ENCODE results near the gene MAMSTR.
"Not testable (repeated sequence)": the region's sequence is repeated elsewhere in the genome, so short reads cannot be mapped to it uniquely, and the experiment has no call there.

The MAMSTR gene

DNA sequence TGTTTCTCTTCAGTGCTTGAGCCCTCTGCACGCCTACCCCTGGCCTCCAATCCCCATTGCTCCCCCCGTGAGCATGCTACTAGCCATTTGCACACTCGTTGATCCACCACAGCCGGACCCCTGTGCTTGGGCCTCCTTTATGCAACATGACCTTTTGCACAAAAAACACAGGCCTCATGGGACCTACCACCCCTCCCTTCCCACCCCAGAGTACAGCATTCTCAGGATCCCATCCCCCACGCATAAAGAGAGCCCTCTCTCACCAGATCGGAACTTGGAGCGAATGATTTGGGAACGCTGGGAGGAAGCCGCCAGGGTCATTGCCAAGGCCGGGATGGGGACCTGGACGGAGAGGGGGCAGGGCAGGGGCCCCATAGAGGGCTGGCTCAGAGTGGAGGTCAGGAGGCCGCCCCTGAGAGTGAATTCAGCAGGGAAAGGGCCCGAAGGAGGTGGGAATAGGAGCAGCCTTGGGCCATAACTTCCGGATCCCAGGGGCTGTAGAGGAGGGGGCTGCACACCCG, 754 bp downstream of the MAMSTR start:
- H3K4me3 ChIP-seq (ENCODE audit: low read length, poor library complexity, severe bottlenecking), result no peak overlapping the region
- H3K9me3 ChIP-seq (ENCODE audit: insufficient read depth, low read depth, low read length), result no peaks in the 10 kb centered on the region
- H3K4me1 ChIP-seq (ENCODE audit: insufficient read depth, low read length, poor library complexity, severe bottlenecking), result peaks cover 12% of the 10 kb centered on the region
- H3F3A ChIP-seq (ENCODE audit: low read depth), result no peaks in the 10 kb centered on the region
- peaks cover 11% of the 10 kb centered on the region; the same call in 1 of the 2 replicates for H3K79me2 ChIP-seq (ENCODE audit: insufficient read depth, low read length)
- H3K9me2 ChIP-seq (replicated peaks; ENCODE audit: low read depth, low read length), result no peaks in the 10 kb centered on the region
- H3K9ac ChIP-seq (ENCODE audit: low read depth, low read length, poor library complexity, severe bottlenecking), result no peak overlapping the region
- H3K36me3 ChIP-seq (ENCODE audit: insufficient read depth, low read length), result no peaks in the 10 kb centered on the region
- H4K20me1 ChIP-seq (ENCODE audit: insufficient read depth, low read length, poor library complexity, severe bottlenecking), result no peaks in the 10 kb centered on the region
- H3K27me3 ChIP-seq (ENCODE audit: insufficient read depth, low read length, poor library complexity, severe bottlenecking), result no peaks in the 10 kb centered on the region
- no peak overlapping the region for H3K4me2 ChIP-seq (ENCODE audit: low read depth, low read length, poor library complexity, severe bottlenecking)
- no peak overlapping the region for H2AFZ ChIP-seq (ENCODE audit: low read length)
- TF ChIP-seq, protein P1, sequence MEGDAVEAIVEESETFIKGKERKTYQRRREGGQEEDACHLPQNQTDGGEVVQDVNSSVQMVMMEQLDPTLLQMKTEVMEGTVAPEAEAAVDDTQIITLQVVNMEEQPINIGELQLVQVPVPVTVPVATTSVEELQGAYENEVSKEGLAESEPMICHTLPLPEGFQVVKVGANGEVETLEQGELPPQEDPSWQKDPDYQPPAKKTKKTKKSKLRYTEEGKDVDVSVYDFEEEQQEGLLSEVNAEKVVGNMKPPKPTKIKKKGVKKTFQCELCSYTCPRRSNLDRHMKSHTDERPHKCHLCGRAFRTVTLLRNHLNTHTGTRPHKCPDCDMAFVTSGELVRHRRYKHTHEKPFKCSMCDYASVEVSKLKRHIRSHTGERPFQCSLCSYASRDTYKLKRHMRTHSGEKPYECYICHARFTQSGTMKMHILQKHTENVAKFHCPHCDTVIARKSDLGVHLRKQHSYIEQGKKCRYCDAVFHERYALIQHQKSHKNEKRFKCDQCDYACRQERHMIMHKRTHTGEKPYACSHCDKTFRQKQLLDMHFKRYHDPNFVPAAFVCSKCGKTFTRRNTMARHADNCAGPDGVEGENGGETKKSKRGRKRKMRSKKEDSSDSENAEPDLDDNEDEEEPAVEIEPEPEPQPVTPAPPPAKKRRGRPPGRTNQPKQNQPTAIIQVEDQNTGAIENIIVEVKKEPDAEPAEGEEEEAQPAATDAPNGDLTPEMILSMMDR (conservative IDR thresholded peaks at IDR 0.05; ENCODE audit: low read length), result no peak
- no peak for TF ChIP-seq EZH2phosphoT487 (IDR thresholded peaks at IDR 0.05; ENCODE audit: borderline replicate concordance)

DNA sequence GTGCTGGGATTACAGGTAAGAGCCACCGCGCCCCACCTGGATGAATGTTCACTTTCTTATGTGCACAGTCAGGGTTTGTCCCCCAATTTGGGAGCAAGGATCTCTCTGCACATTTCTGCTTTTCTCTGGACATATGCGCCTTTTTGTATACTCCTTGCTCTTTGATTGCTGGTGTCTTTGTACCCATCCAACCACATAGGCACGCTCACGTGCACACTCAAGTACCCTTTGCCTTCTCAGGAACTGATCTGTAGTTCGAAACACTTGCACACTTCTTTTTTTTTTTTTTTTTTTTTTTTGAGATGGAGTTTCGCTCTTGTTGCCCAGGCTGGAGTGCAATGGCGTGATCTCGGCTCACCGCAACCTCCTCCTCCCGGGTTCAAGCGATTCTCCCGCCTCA, 1.4 kb downstream of the MAMSTR start:
- H3K9me3 ChIP-seq (ENCODE audit: insufficient read depth, low read depth, low read length); H3F3A ChIP-seq (ENCODE audit: low read depth); H3K9ac ChIP-seq (ENCODE audit: low read depth, low read length, poor library complexity, severe bottlenecking); H4K20me1 ChIP-seq (ENCODE audit: insufficient read depth, low read length, poor library complexity, severe bottlenecking); H2AFZ ChIP-seq (ENCODE audit: low read length); H3K36me3 ChIP-seq (ENCODE audit: insufficient read depth, low read length); H3K4me2 ChIP-seq (ENCODE audit: low read depth, low read length, poor library complexity, severe bottlenecking); H3K4me3 ChIP-seq (ENCODE audit: low read length, poor library complexity, severe bottlenecking); H3K27me3 ChIP-seq (ENCODE audit: insufficient read depth, low read length, poor library complexity, severe bottlenecking); H3K9me2 ChIP-seq (replicated peaks; ENCODE audit: low read depth, low read length): not testable (repeated sequence)
- Histone ChIP-seq H3K4me1 (ENCODE audit: insufficient read depth, low read length, poor library complexity, severe bottlenecking) (peaks cover 18% of the 10 kb centered on the region), H3K79me2 (ENCODE audit: insufficient read depth, low read length) (peaks cover 16% of the 10 kb centered on the region)

DNA sequence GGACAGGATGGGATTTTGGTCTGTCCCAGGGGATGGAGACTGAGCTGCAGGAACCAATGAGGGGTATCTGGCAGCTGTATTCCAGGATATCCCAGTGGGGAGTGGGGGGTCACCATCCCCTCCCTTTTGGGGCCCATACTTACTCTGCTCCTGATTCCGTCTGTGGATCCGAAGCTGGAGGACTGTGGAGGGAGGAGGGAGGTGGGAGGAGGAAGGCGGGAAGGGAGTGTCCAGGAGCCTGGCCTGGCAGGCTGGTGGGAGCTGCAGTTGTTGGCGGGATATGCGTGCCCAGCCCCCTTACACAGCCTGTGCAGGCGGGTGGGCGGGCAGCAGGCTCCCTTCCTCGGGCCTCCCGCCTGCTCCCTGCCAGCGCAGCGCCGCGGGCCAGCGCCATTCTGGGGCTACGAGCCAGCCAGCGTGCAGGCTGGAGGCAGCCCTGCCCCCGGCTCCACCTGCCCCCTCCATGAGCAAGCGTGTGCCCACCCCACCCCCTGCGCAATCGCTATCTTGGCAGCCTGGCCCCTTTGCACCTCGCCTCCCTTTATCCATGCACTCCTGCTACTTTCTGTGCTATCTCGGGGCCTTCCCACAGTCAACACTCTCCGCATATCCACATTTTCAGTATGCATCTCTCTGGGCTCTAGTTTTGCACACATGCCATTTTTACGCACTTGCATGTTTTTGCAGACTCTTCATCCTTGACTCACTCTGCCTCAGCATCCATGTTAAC, 2.8 kb downstream of the MAMSTR start:
- H3K4me3 ChIP-seq (ENCODE audit: low read length, poor library complexity, severe bottlenecking), result no peak overlapping the region
- H3K9ac ChIP-seq (ENCODE audit: low read depth, low read length, poor library complexity, severe bottlenecking), result no peak overlapping the region

More for the DNA sequence above, 2.8 kb downstream of the MAMSTR start:
- TF ChIP-seq, protein P1 (conservative IDR thresholded peaks at IDR 0.05; ENCODE audit: low read length), result no peak
- TF ChIP-seq EZH2phosphoT487 (IDR thresholded peaks at IDR 0.05; ENCODE audit: borderline replicate concordance), result no peak
- no peaks in the 10 kb centered on the region for H3K9me2 ChIP-seq (replicated peaks; ENCODE audit: low read depth, low read length)
- H3K79me2 ChIP-seq (ENCODE audit: insufficient read depth, low read length), result peaks cover 17% of the 10 kb centered on the region
- H2AFZ ChIP-seq (ENCODE audit: low read length), result no peak overlapping the region
- H3F3A ChIP-seq (ENCODE audit: low read depth), result no peaks in the 10 kb centered on the region
- no peaks in the 10 kb centered on the region for H3K9me3 ChIP-seq (ENCODE audit: insufficient read depth, low read depth, low read length)
- no peaks in the 10 kb centered on the region for H4K20me1 ChIP-seq (ENCODE audit: insufficient read depth, low read length, poor library complexity, severe bottlenecking)
- H3K4me2 ChIP-seq (ENCODE audit: low read depth, low read length, poor library complexity, severe bottlenecking), result no peak overlapping the region
- no peaks in the 10 kb centered on the region for H3K27me3 ChIP-seq (ENCODE audit: insufficient read depth, low read length, poor library complexity, severe bottlenecking)
- H3K36me3 ChIP-seq (ENCODE audit: insufficient read depth, low read length), result no peaks in the 10 kb centered on the region
- peaks cover 24% of the 10 kb centered on the region for H3K4me1 ChIP-seq (ENCODE audit: insufficient read depth, low read length, poor library complexity, severe bottlenecking)
